HG02870 (cell line): ENCODE results near the gene FOXO3.

Experiments used
- ATAC-seq: cut with Tn5 transposase; IDR thresholded peaks from one replicate; pipeline ENCODE4 v1.9.1; 2021; ENCODE audit warnings: mild to moderate bottlenecking, moderate library complexity; ENCODE audit not compliant: unreplicated experiment

The FOXO3 gene

GRCh38 chr6:108707328-108707976 is 146.7 kb downstream of the FOXO3 start:
- no peak for ATAC-seq

GRCh38 chr6:108710030-108710429 is 149.3 kb downstream of the FOXO3 start:
- ATAC-seq = no peak

GRCh38 chr6:108710551-108710950 is 149.8 kb downstream of the FOXO3 start:
- ATAC-seq = no peak

GRCh38 chr6:108711071-108711470 is 150.4 kb downstream of the FOXO3 start:
- ATAC-seq = no peak

GRCh38 chr6:108711826-108712225 is 151.1 kb downstream of the FOXO3 start:
- ATAC-seq = no peak

GRCh38 chr6:108712946-108713345 is 152.2 kb downstream of the FOXO3 start:
- no peak for ATAC-seq

GRCh38 chr6:108714101-108714765 is 153.5 kb downstream of the FOXO3 start:
- ATAC-seq = no peak

- no peak for ATAC-seq
Observed at GRCh38 chr6:108714766-108715414, 154.2 kb downstream of the FOXO3 start.

- ATAC-seq = no peak
Observed at GRCh38 chr6:108715832-108716231, 155.1 kb downstream of the FOXO3 start.

- ATAC-seq = no peak
Observed at GRCh38 chr6:108716801-108717791, 156.4 kb downstream of the FOXO3 start.

- ATAC-seq = no peak
Observed at GRCh38 chr6:108719477-108719876, 158.8 kb downstream of the FOXO3 start.

GRCh38 chr6:108720827-108721226 is 160.1 kb downstream of the FOXO3 start:
- ATAC-seq = no peak

GRCh38 chr6:108721286-108721685 is 160.6 kb downstream of the FOXO3 start:
- ATAC-seq = no peak

GRCh38 chr6:108723594-108723993 is 162.9 kb downstream of the FOXO3 start:
- no peak for ATAC-seq

- no peak for ATAC-seq
Observed at GRCh38 chr6:108726726-108727339, 166.1 kb downstream of the FOXO3 start.

GRCh38 chr6:108727966-108728730 is 167.4 kb downstream of the FOXO3 start:
- ATAC-seq = no peak

- no peak for ATAC-seq
Observed at GRCh38 chr6:108728826-108729225, 168.1 kb downstream of the FOXO3 start.

GRCh38 chr6:108730635-108731515 is 170.2 kb downstream of the FOXO3 start:
- no peak for ATAC-seq
